ENCODE data around the gene RAB3IL1.
"Not testable (repeated sequence)": the region's sequence is repeated elsewhere in the genome, so short reads cannot be mapped to it uniquely, and the experiment has no call there.

GRCh38 chr11:61882267-61882666 is 35.1 kb downstream of the RAB3IL1 start:
- TF ChIP-seq CTCF, POLR2A (IDR thresholded peaks at IDR 0.05): not testable (repeated sequence)
